HG03135 (cell line): ENCODE results near the gene ENOX1.

Experiments used
- ATAC-seq: cut with Tn5 transposase; IDR thresholded peaks from one replicate; pipeline ENCODE4 v1.9.1; 2021; ENCODE audit warnings: mild to moderate bottlenecking, moderate library complexity; ENCODE audit not compliant: unreplicated experiment

Gene ENOX1

DNA sequence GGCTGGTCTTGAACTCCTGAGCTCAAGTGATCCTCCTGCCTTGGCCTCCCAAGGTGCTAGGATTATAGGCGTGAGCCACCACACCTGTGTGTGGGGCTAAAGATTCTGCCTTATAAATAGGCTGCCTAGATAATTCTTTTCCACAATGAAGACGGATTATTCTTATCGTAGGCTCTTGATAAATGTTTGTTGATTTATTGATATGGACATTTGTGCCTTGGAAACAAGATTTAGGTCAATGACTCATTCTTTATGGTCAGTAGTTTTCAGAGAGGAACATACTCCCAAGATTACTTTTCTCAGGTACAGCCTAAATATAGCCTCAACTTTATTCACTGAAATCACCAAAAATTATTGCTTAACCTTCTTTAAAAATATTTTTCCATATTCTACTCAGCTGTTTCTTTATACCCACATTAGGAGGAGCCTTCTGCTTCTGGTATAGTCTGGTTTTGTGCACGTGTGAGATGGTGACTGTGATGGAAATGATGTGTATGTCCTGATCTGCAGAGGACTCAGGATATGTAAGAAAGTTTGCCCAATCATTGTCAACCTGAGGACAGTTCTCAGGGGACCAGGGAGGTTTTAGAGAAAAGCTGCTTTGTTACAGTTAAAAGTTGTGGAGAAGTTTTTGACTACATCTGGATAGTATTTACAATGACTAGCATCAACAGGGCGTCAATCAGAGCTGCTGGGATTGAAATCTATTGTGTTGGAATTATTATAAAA is 554.5 kb downstream of the ENOX1 start:
- ATAC-seq: no peak

DNA sequence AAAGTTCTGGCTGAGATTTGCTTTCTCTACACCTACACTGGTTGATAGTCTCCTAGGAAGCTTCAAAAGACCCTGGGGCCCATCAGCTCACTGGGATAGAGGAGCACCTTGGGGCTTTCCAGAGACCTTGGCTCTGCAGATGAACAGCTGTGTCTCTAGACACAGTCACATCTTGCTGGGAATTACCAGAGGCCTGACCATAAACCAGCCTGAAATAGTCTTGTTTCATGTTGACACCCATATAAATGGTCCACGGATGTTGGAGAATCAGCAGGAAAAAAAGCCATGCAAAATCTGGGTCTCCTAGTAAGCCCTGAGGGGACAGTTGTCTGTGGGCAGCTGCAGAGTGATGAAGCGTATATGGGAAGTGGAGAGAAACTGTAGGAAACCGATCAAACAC is 555.8 kb downstream of the ENOX1 start:
- ATAC-seq: no peak

DNA sequence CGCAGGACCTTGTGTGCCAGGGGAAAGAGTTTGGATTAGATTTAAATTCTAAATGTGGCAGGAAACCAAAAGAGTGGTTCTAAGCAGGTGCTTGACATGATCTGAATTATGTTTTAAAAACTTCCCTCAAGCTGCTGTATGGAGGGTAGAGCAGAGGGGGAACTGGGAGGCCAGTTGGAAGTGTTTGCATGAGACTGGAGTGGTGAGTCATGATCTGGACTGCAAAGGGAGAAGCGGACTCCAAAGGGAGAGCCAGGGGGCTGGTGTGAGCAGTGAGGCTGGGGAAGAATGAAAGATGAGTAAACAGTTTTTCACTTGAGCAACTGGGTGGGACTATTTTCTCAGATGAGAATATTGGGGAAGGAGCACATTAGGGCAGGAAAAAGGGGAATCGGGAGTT is 557.3 kb downstream of the ENOX1 start:
- ATAC-seq: no peak

DNA sequence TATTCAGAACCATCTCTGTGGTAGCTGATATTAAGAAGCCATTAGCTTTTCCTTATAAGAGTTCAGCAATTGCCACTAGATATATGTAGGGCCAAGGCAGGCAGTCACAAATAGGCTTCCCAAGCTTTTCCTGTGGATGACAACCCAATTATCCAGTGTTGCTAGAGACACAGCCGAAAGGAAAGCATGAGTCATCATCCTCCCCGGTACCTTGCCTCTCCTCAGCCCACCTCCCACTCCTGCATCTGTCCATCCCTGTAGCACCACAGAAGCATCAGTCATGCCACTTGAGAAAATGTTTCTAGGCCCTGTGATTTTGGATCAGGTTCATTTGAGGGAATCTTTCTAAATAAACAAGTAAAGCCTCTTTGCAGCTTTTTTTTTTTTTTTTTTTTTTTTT is 559.1 kb downstream of the ENOX1 start:
- no peak for ATAC-seq

DNA sequence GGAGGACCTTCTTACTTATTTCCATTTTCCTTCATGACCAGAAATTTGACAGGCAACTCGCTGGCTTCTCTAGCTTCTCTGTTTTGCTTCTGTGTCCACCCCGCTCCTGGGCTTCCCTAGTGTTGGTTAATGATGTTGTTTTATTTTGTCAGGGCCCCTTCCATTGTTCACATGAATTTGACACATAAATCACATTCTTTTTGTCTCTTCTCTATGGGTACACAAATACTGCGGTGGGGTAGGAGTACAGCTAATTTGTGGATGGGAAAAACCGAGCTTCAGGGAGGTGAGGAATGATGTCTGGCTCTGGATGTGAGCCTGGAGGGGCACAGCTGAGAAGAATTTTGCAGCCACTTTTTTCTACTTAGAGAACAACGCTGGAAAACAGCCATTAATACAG is 563.6 kb downstream of the ENOX1 start:
- no peak for ATAC-seq

DNA sequence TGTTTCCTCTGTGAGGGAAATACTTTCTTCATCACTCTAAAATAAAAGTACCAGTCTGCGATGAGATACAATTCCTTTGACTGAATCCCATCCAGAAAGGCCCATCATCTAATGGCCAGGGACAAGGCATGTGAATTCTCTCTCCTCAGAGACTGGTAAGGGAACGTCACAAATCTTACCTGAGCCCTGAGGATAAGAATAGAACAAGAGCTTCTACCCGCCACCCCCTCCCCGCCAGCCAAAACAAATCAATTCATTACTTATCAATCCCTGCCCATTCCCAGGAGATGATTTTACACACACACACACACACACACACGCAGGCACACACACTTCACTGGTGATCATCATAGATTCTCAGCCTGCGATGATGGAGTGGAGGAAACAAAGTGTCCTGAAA is 564.7 kb downstream of the ENOX1 start:
- no peak for ATAC-seq

DNA sequence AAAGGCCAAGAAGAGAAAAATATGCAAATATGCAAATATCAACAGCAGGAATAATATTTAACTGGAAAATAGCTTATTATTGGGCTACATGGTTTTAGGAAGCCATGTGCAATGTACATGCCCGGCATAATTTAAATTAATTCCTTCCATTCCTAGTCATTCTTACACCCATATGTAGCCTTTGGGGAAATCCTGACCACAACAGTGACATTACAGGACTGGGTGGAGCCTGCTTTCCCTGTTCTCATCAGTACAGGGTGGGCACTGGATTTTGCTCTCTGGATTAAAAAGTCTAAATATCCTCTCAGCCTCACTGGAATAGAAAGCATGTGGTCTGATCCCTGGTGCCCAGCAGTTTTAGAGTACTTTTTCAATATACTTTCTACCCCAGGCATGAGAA is 565.2 kb downstream of the ENOX1 start:
- ATAC-seq: no peak

DNA sequence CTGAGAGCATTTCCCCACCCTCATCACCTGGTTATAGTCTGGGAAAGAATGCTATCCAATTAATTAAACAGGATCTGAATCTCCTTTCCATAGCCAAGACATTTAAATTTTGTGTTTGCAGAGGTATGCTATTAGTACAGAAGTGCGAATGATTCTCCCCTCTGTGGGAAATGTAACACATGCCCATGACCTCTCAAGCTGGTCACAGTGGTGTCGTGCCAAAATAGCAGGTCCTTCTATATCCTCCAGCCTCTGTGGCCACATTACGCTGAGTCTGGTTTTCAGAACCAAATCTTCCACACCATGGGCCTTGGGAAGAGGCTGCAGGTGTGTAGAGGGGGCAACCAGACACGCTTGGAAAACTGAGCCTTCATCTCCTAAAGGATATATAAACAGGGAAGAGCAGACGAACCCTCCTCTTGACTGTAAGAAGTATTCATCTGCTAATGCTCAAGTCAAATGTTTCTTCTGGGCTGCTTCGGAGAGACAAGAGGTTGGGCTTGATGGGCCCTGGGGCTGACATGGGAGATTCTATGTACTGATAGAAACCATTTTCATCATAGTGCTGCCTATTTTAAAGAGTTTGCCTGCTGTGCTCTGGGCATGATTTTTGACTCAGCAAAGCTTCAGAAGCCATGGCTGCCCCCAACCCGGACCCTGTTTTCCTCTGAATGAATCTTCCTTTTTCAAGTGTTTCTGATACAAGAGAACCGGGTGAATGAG is 565.7 kb downstream of the ENOX1 start:
- ATAC-seq: no peak

DNA sequence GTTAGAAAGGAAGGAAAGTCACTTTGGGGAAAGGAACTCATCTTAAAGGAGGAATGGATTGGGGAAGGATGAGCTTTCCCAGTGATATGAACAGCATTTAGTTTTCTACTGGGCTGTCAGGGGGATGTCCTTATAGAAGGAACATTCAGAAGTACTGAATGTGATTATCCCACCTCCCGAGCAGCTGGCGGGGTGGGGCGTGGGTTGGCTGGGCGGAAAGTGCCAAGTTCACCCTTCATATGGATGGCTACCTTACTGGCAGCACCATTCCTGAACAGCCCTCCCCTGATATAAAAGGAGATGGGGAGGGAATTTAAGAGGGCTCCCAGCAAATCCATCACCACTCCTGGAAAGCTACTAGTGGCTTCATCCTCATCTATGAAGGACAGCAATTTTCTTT is 572.6 kb downstream of the ENOX1 start:
- no peak for ATAC-seq

DNA sequence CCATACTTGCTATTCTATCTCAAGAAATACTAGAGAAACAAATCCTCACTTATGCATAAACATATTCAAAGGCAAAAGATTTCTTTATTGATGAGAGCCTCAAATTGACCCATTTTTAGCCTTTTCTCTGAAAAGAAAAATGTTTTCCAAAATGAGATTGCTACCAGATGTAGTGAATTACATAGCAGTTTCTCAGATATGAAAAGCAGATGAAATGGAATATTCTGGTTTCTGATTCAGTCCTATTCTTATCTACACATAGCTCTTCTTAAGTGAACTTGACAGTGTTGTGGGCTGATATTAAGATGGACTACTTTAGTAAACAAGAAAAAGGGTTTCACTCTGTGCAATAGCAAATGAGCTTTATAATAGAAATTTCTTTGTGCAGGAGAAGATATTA is 579.9 kb downstream of the ENOX1 start:
- ATAC-seq: no peak

DNA sequence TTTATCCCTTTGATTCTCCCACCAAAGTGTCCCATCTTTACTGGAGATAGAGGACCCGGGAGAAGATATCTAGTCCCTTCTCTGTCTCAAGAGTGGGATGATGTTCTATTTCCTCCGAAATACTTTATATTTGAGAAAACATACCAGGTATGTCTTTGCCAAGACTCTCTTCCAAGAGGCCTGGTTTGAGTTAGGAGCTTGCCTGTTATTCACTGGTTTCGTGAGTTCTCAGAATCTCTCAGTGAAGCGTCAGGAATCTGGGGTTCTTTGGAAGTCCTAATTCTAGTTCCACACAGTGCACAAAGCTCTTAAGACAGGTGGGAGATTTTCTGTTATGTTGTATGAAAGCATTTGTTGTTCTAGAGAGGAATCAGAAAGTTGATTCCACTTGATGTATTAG is 581.4 kb downstream of the ENOX1 start:
- no peak for ATAC-seq

DNA sequence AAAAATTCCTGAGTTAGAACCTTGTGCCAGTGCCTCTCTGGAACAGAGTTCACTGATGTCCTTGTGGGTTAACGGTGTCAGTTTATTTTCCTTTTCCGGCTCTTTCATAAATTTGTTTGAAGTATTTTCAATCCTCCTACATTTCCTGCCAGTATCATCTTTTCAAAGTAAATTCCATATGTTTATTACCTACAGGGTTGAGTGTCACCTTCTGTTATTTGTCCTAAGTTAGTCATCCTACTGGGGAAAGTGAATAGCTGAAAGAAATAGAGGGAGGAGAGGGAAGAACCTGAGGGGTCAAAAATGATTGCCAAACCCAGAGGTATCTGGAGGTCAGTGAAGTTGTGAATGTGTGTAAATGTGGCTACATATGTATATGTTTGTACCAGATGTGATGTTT is 582.2 kb downstream of the ENOX1 start:
- no peak for ATAC-seq

DNA sequence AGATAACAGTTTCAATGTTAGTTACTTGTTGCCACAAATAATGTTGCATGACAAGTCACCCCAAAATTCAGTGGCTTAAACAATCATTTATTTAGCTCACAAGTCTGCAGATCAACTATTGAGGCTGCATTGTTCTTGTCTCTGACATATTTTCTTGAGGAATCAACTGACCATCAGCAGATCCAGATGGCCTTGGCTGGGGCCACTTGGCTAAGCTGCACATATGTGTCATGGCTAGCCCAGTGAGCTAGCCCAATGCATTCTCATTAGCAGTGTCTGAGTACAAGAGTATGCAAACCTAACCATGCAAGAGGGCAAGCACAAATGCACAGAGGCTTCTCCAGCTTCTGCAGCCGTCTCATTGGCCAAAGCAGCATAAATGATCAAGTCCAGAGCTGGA is 583.0 kb downstream of the ENOX1 start:
- ATAC-seq: no peak

DNA sequence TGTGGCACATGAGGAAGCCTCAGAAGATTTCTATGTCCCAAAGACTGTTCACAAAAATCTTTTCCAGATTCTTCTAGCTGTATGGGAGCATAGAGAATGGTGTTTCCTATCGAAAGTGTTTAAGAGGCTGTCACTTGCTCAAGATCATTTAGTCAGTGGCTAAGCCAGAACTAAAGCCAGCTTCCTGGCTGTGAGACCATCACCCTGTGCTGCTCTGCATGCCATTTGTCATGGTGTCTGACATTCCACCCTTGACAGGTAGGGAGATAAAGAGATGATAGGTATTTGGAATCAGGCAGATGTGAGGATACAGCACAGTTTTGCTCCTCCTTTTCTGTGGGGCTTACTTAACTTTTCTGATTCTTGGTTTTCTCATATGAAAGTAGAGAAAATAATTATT is 586.0 kb downstream of the ENOX1 start:
- no peak for ATAC-seq

DNA sequence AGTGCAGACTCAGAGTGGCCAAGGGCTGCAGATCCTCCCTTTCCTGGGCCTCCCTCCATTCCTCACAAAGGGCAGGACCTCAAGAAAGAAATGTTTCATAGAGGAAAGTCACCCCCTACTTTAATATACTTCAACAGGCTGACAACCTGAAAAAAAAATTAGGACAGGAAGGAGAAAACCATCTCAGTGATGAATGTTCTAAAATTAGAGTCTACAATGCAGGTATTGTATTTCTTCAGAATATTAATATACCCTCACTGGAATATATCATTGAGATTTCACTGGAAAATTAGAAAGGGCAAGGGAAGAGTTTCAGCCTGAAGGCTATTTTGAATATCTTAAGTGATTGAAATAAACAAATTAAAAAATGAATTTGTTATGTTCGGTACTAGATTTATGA is 586.5 kb downstream of the ENOX1 start:
- ATAC-seq: no peak

DNA sequence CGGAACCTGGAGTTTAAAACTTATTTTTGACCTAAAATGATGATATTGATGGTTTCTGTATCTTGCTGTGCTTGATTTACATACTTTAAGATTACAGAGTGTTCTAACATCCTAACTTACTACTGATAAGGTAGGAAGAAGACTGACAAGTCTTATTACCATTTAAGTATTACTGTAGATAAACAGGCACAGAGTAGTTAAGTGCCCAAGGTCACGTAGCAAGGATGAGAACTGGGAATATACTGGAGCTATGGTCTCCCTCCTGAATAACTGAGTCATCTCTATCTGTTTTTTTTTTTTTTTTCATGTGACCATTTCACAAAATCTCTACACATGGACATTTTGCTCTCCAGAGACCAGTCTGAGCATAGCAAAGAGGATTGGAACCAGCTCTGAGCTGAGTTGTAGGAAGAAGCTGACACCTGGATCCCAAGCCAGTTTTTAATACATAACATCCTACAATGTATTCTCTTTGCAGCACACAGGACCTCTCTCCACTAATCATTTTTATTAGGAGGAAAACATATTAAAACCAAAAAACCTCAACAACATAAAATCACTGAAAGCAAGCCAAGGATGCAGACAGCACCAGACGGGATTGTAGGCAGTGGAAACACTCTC is 589.9 kb downstream of the ENOX1 start:
- no peak for ATAC-seq

DNA sequence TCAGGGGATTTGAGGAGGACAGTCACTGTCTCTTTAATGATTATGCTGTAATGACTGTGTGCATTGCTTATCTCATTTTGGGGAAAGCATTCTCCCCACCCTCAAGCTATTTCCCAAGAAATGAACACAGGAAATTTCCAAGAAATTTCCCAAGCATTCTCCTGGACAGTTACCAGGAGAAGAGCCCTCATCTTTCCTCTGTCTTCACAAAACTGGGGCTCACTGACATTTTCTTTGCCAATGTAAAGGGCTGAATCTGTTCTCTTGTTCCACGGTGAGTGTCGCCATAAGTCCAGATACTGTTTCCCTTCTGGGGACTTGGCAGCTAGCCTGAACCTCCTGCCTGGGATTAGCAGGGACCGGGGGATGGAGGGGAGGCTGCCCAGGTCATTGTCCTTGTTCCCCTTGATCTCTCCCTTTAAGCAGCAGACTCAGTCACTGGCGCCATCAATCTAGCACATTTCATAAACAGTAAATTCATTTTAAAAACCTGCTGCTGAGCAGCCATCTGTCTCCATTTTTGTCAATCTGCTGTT is 590.6 kb downstream of the ENOX1 start:
- ATAC-seq: no peak

DNA sequence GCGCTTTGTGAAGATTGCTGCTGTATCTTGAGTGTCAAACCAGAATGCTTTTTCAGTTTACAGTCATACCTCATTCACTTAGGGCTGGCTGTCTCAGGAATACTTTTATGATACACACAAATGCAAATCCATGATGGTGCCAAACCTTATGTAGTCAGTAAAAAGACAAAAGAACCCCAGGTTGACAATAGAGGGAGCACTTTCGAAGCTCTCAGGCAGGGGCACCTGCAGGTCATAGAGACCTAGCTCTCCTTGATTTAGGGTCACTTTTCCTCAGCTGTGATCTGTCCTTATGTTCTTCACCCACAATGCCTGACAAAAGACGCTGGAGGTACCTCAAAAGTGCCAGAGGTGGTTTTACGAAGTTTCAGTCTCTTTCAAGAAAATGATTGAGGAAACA is 591.2 kb downstream of the ENOX1 start:
- ATAC-seq: no peak

DNA sequence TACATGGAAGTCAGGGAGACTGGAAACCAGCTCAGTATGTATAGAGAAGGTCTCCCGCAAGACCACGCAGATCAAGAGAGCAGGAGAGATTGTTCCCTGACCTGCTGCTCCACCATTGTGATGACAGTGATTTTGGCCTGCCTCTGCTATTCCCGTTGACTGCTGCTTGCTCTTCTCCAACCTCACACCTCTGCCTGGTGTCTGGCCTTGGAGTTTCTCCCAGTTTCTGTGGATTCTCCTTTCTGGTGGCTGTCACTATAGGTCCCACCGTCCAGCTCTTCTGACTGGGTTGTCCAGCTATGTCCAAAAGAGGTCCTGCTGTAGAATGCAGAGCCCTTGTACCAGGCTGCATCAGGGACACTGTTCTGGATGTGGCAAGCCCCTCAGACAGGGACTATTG is 591.7 kb downstream of the ENOX1 start:
- no peak for ATAC-seq

DNA sequence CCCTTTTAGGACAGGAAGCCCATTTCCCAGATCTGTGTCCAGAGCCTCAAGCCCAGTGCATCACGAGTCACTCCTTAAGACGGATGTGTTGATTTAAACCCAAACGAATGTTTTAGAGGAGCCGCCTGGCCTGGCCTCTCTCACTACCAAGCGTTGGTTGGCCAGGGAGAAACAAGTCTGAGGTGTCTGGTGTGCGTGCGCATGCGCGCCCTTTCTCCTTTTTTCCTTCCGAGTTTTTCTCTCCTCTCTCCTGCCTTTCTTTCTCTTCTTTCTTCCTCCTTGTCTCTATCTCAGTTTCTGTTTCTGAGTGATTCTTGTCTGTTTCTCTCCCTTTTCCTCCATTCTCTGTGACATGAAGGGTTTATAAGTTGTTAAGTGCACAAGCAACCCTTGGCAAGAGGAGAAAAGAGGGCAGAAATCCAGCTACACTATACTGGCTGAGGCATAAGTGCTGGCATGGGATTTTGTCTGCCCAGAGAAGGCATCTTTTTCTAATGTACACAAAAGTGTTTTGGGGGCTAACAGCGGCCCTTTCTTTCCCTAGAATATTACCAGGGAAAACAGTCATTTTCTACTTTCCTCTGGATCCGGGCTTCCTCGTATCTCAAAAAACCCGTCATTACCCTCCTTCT is 592.9 kb downstream of the ENOX1 start:
- no peak for ATAC-seq

DNA sequence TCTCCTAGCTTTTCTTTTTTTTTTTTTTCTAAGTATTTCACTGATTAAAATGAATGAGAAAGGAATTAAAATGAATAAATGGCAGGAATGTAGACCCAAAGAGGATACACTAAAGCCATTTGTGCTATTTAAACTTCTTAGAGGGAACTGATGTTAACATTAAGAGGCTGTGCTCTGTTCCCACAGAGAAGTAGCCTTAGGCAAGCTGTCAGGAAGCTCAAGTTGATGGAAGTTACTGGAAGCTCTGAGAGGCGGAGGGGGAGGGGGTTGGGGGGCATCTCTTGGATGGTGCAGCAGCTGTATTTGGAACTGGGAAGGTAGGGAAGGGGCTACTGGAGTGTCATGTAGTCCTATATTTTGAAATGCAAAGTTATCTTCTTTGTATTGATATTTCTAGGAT is 595.2 kb downstream of the ENOX1 start:
- ATAC-seq: no peak

DNA sequence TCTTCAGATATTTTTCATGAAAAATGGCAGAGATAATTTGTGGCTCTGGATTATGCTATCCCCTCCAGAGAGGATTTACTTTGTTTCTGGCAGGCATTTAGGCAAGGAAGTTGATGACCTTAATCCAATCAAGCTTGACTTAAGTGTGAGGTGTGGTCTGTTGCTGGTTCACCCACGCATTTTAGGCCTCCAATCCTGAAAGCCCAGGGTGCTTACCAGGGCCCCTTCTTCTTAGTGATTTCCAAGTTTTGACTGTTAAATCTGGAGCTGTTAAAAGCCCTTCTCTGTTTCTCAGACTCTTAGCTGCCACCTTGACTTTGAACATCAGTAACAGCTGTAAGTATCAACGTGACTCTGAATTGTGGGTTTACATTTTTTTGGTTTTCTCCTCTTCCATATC is 601.5 kb downstream of the ENOX1 start:
- ATAC-seq: no peak
